ENCODE data around the gene FHOD3. TPM values are rescaled to one million over a fixed set of nuclear protein-coding genes. Genes with fewer than 3 reads are reported as not detected.

The FHOD3 gene
- total and polyA plus RNA-seq, 4 donors, result 6.2 to 42.0 (median 20.4) TPM

GRCh38 chr18:36676629-36677028 is 379.1 kb downstream of the FHOD3 start:
- intact Hi-C loops (cut with DNase I), result no loop called here
- no peaks in the 10 kb centered on the region for H3K36me3 ChIP-seq (ENCODE audit: control insufficient read depth in 1 of 2, insufficient read depth in 2 of 2, low read length in 1 of 2)
- ATAC-seq (ENCODE audit: low FRiP score) (no peak), DNase-seq (no peak)
- H3K27me3 ChIP-seq (ENCODE audit: control insufficient read depth in 1 of 2, insufficient read depth in 2 of 2, low read length in 1 of 2), result no peaks in the 10 kb centered on the region
- H3K4me1 ChIP-seq (ENCODE audit: control insufficient read depth in 1 of 2, insufficient read depth in 2 of 2, low read length in 2 of 2), result peaks cover 0 to 3% of the 10 kb centered on the region in 2 donors
- H3K4me3 ChIP-seq (ENCODE audit: low read length in 2 of 2), result no peak overlapping the region
- WGBS, 2 donors, result 0% methylated on average over 1 of the region's 1 CpG
- H3K27ac ChIP-seq (ENCODE audit: low read depth in 1 of 2, low read length in 2 of 2), result no peak overlapping the region
- H3K9me3 ChIP-seq (ENCODE audit: control insufficient read depth, low read length), result no peaks in the 10 kb centered on the region

GRCh38 chr18:36680042-36680441 is 382.5 kb downstream of the FHOD3 start:
- H3K9me3 ChIP-seq (ENCODE audit: control insufficient read depth, low read length), result peaks cover 1% of the 10 kb centered on the region
- H3K27ac ChIP-seq (ENCODE audit: low read depth in 1 of 2, low read length in 2 of 2), result no peak overlapping the region
- no peak overlapping the region for H3K4me3 ChIP-seq (ENCODE audit: low read length in 2 of 2)
- no peak for DNase-seq
- peaks cover 0 to 2% of the 10 kb centered on the region in 2 donors for H3K36me3 ChIP-seq (ENCODE audit: control insufficient read depth in 1 of 2, insufficient read depth in 2 of 2, low read length in 1 of 2)
- intact Hi-C loops (cut with DNase I), result no loop called here
- no peaks in the 10 kb centered on the region for H3K27me3 ChIP-seq (ENCODE audit: control insufficient read depth in 1 of 2, insufficient read depth in 2 of 2, low read length in 1 of 2)
- ATAC-seq (ENCODE audit: low FRiP score), result no peak
- no peaks in the 10 kb centered on the region for H3K4me1 ChIP-seq (ENCODE audit: control insufficient read depth in 1 of 2, insufficient read depth in 2 of 2, low read length in 2 of 2)

GRCh38 chr18:36685580-36685979 is 388.1 kb downstream of the FHOD3 start:
- Histone ChIP-seq H3K27me3 (ENCODE audit: control insufficient read depth in 1 of 2, insufficient read depth in 2 of 2, low read length in 1 of 2) (no peaks in the 10 kb centered on the region), H3K4me1 (ENCODE audit: control insufficient read depth in 1 of 2, insufficient read depth in 2 of 2, low read length in 2 of 2) (no peaks in the 10 kb centered on the region), H3K36me3 (ENCODE audit: control insufficient read depth in 1 of 2, insufficient read depth in 2 of 2, low read length in 1 of 2) (peaks cover 0 to 2% of the 10 kb centered on the region in 2 donors), H3K9me3 (ENCODE audit: control insufficient read depth, low read length) (peaks cover 1% of the 10 kb centered on the region), H3K4me3 (ENCODE audit: low read length in 2 of 2) (no peak overlapping the region), H3K27ac (ENCODE audit: low read depth in 1 of 2, low read length in 2 of 2) (no peak overlapping the region)
- ATAC-seq (ENCODE audit: low FRiP score) (no peak), DNase-seq (no peak)
- 95 to 96% methylated on average over 2 of the region's 2 CpGs for WGBS, 2 donors
- intact Hi-C loops (cut with DNase I), result loop anchor here (5.0 kb wide), 3 partner anchors 72 to 127 kb away; no protein-coding TSS in a partner anchor

- WGBS, 2 donors, result 65 to 66% methylated on average over 3 of the region's 3 CpGs
- Histone ChIP-seq H3K4me3 (ENCODE audit: low read length in 2 of 2) (no peak overlapping the region), H3K36me3 (ENCODE audit: control insufficient read depth in 1 of 2, insufficient read depth in 2 of 2, low read length in 1 of 2) (no peaks in the 10 kb centered on the region), H3K9me3 (ENCODE audit: control insufficient read depth, low read length) (peaks cover 1% of the 10 kb centered on the region), H3K27ac (ENCODE audit: low read depth in 1 of 2, low read length in 2 of 2) (no peak overlapping the region), H3K27me3 (ENCODE audit: control insufficient read depth in 1 of 2, insufficient read depth in 2 of 2, low read length in 1 of 2) (no peaks in the 10 kb centered on the region), H3K4me1 (ENCODE audit: control insufficient read depth in 1 of 2, insufficient read depth in 2 of 2, low read length in 2 of 2) (no peaks in the 10 kb centered on the region)
- intact Hi-C loops (cut with DNase I), result loop anchor here (5.0 kb wide), 3 partner anchors 69 to 124 kb away; no protein-coding TSS in a partner anchor
- DNase-seq (no peak), ATAC-seq (ENCODE audit: low FRiP score) (peak; percentile 81)
These were observed 390.8 kb downstream of the FHOD3 start for GRCh38 chr18:36688020-36688965.

- no peak overlapping the region for H3K4me3 ChIP-seq (ENCODE audit: low read length in 2 of 2)
- no peaks in the 10 kb centered on the region for H3K27me3 ChIP-seq (ENCODE audit: control insufficient read depth in 1 of 2, insufficient read depth in 2 of 2, low read length in 1 of 2)
- no peak overlapping the region for H3K27ac ChIP-seq (ENCODE audit: low read depth in 1 of 2, low read length in 2 of 2)
- ATAC-seq (ENCODE audit: low FRiP score), result no peak
- no peaks in the 10 kb centered on the region for H3K36me3 ChIP-seq (ENCODE audit: control insufficient read depth in 1 of 2, insufficient read depth in 2 of 2, low read length in 1 of 2)
- H3K4me1 ChIP-seq (ENCODE audit: control insufficient read depth in 1 of 2, insufficient read depth in 2 of 2, low read length in 2 of 2), result no peaks in the 10 kb centered on the region
- WGBS, 2 donors, result 41 to 45% methylated on average over 2 of the region's 2 CpGs
- DNase-seq, result no peak
- no peaks in the 10 kb centered on the region for H3K9me3 ChIP-seq (ENCODE audit: control insufficient read depth, low read length)
- intact Hi-C loops (cut with DNase I), result no loop called here
These were observed 394.9 kb downstream of the FHOD3 start for GRCh38 chr18:36692371-36692770.

- no peak overlapping the region for H3K4me3 ChIP-seq (ENCODE audit: low read length in 2 of 2)
- no peaks in the 10 kb centered on the region for H3K36me3 ChIP-seq (ENCODE audit: control insufficient read depth in 1 of 2, insufficient read depth in 2 of 2, low read length in 1 of 2)
- H3K27me3 ChIP-seq (ENCODE audit: control insufficient read depth in 1 of 2, insufficient read depth in 2 of 2, low read length in 1 of 2), result no peaks in the 10 kb centered on the region
- 36 to 53% methylated on average over 9 of the region's 9 CpGs for WGBS, 2 donors
- DNase-seq (no peak), ATAC-seq (ENCODE audit: low FRiP score) (no peak)
- no peak overlapping the region for H3K27ac ChIP-seq (ENCODE audit: low read depth in 1 of 2, low read length in 2 of 2)
- H3K4me1 ChIP-seq (ENCODE audit: control insufficient read depth in 1 of 2, insufficient read depth in 2 of 2, low read length in 2 of 2), result no peaks in the 10 kb centered on the region
- intact Hi-C loops (cut with DNase I), result no loop called here
- H3K9me3 ChIP-seq (ENCODE audit: control insufficient read depth, low read length), result no peaks in the 10 kb centered on the region
These were observed 395.4 kb downstream of the FHOD3 start for GRCh38 chr18:36692921-36693332.

GRCh38 chr18:36693931-36694620 is 396.6 kb downstream of the FHOD3 start:
- no peaks in the 10 kb centered on the region for H3K27me3 ChIP-seq (ENCODE audit: control insufficient read depth in 1 of 2, insufficient read depth in 2 of 2, low read length in 1 of 2)
- H3K9me3 ChIP-seq (ENCODE audit: control insufficient read depth, low read length), result no peaks in the 10 kb centered on the region
- H3K4me1 ChIP-seq (ENCODE audit: control insufficient read depth in 1 of 2, insufficient read depth in 2 of 2, low read length in 2 of 2), result no peaks in the 10 kb centered on the region
- H3K36me3 ChIP-seq (ENCODE audit: control insufficient read depth in 1 of 2, insufficient read depth in 2 of 2, low read length in 1 of 2), result no peaks in the 10 kb centered on the region
- no peak overlapping the region for H3K27ac ChIP-seq (ENCODE audit: low read depth in 1 of 2, low read length in 2 of 2)
- DNase-seq, result no peak
- H3K4me3 ChIP-seq (ENCODE audit: low read length in 2 of 2), result no peak overlapping the region
- peak; percentile 64 for ATAC-seq (ENCODE audit: low FRiP score)
- WGBS, 2 donors, result 84 to 86% methylated on average over 15 of the region's 15 CpGs
- intact Hi-C loops (cut with DNase I), result no loop called here

- H3K27ac ChIP-seq (ENCODE audit: low read depth in 1 of 2, low read length in 2 of 2), result no peak overlapping the region
- no peaks in the 10 kb centered on the region for H3K27me3 ChIP-seq (ENCODE audit: control insufficient read depth in 1 of 2, insufficient read depth in 2 of 2, low read length in 1 of 2)
- no peak for DNase-seq
- ATAC-seq (ENCODE audit: low FRiP score), result no peak
- intact Hi-C loops (cut with DNase I), result no loop called here
- H3K9me3 ChIP-seq (ENCODE audit: control insufficient read depth, low read length), result no peaks in the 10 kb centered on the region
- 88 to 89% methylated on average over 3 of the region's 3 CpGs for WGBS, 2 donors
- H3K36me3 ChIP-seq (ENCODE audit: control insufficient read depth in 1 of 2, insufficient read depth in 2 of 2, low read length in 1 of 2), result no peaks in the 10 kb centered on the region
- H3K4me3 ChIP-seq (ENCODE audit: low read length in 2 of 2), result no peak overlapping the region
- no peaks in the 10 kb centered on the region for H3K4me1 ChIP-seq (ENCODE audit: control insufficient read depth in 1 of 2, insufficient read depth in 2 of 2, low read length in 2 of 2)
These were observed 398.3 kb downstream of the FHOD3 start for GRCh38 chr18:36695806-36696205.
